ENCODE measurements around the gene RPS6KA5.

Gene RPS6KA5

DNA sequence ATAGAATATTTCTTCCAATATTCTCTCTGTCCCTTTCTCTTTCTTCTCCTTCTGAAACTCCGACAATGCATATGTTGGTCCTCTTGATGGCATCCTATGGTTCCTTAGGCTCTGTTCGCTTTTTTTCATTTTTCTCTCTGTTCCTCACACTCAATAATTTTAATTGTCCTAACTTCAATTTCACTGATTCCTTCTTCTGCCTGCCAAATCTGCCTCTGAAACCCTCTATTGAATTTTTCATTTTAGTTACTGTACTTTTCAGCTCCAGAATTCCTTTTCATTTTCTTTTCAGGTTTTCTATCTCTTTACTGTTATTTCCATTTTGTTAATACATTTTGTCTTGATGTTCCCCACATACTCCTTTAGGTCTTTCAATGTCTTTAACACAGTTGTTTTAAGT lies 177.2 kb downstream of the RPS6KA5 start:
- no peaks in the 10 kb centered on the region for H3K27me3 ChIP-seq (ENCODE audit: insufficient read depth, poor library complexity, severe bottlenecking)
- DNase-seq (ENCODE audit: low read depth in 1 of 2, low spot score in 1 of 2) = no peak
- no peak overlapping the region for H3K4me3 ChIP-seq (replicated peaks; ENCODE audit: insufficient read depth, low read length)
- H3K27ac ChIP-seq (replicated peaks) = no peak overlapping the region
- no peak for TF ChIP-seq CTCF (IDR thresholded peaks at IDR 0.05; ENCODE audit: insufficient read depth, low read length)
- TF ChIP-seq SPI1 (IDR thresholded peaks at IDR 0.05; ENCODE audit: borderline replicate concordance, low read depth) = no peak
- TF ChIP-seq GABPA (IDR thresholded peaks at IDR 0.05; ENCODE audit: low read depth) = no peak
- no peak for TF ChIP-seq REST (IDR thresholded peaks at IDR 0.05; ENCODE audit: insufficient replicate concordance, low read depth)
- TF ChIP-seq POLR2AphosphoS5 (IDR thresholded peaks at IDR 0.05; ENCODE audit: low read depth) = no peak

- Histone ChIP-seq H3K27me3 (ENCODE audit: insufficient read depth, poor library complexity, severe bottlenecking) (no peaks in the 10 kb centered on the region), H3K4me3 (replicated peaks; ENCODE audit: insufficient read depth, low read length) (no peak overlapping the region), H3K27ac (replicated peaks) (no peak overlapping the region)
- DNase-seq (ENCODE audit: low read depth in 1 of 2, low spot score in 1 of 2) = no peak
- TF ChIP-seq SPI1 (IDR thresholded peaks at IDR 0.05; ENCODE audit: borderline replicate concordance, low read depth) (no peak), POLR2AphosphoS5 (IDR thresholded peaks at IDR 0.05; ENCODE audit: low read depth) (no peak), REST (IDR thresholded peaks at IDR 0.05; ENCODE audit: insufficient replicate concordance, low read depth) (no peak), CTCF (IDR thresholded peaks at IDR 0.05; ENCODE audit: insufficient read depth, low read length) (no peak), GABPA (IDR thresholded peaks at IDR 0.05; ENCODE audit: low read depth) (no peak)
Measured at GRCh38 chr14:90880282-90880681, 180.2 kb downstream of the RPS6KA5 start.

- H3K4me3 ChIP-seq (replicated peaks; ENCODE audit: insufficient read depth, low read length) = no peak overlapping the region
- no peak overlapping the region for H3K27ac ChIP-seq (replicated peaks)
- H3K27me3 ChIP-seq (ENCODE audit: insufficient read depth, poor library complexity, severe bottlenecking) = no peaks in the 10 kb centered on the region
- no peak for DNase-seq (ENCODE audit: low read depth in 1 of 2, low spot score in 1 of 2)
- TF ChIP-seq POLR2AphosphoS5 (IDR thresholded peaks at IDR 0.05; ENCODE audit: low read depth) (no peak), SPI1 (IDR thresholded peaks at IDR 0.05; ENCODE audit: borderline replicate concordance, low read depth) (no peak), GABPA (IDR thresholded peaks at IDR 0.05; ENCODE audit: low read depth) (no peak), REST (IDR thresholded peaks at IDR 0.05; ENCODE audit: insufficient replicate concordance, low read depth) (no peak), CTCF (IDR thresholded peaks at IDR 0.05; ENCODE audit: insufficient read depth, low read length) (no peak)
Measured at GRCh38 chr14:90874599-90874998, 185.8 kb downstream of the RPS6KA5 start.

All from HL-60 (cell line).